GM12891 (cell line): ENCODE results near the gene PRKCA.

Experiments used
- POLR2A ChIP-seq: IDR thresholded peaks from 2 replicates; pipeline ENCODE4 v1.6.1; 2011; ENCODE audit warnings: low read depth, low read length, control low read depth
- POLR2AphosphoS5 ChIP-seq: IDR thresholded peaks from 2 replicates; pipeline ENCODE4 v1.6.1; 2011; ENCODE audit warnings: low read depth, low read length, control low read depth

- TF ChIP-seq POLR2AphosphoS5 (no peak), POLR2A (no peak)
Observed at GRCh38 chr17:66466840-66467367, 164.5 kb downstream of the PRKCA start.
